Glutamatergic neuron (in vitro differentiated cells): ENCODE results near the gene PDHX. TPM values are rescaled to one million over a fixed set of nuclear protein-coding genes. Genes with fewer than 3 reads are reported as not detected.

Experiments
- DNase-seq: peaks from one replicate; pipeline ENCODE4 v3.0.0; 2022
- H3K27ac Mint-ChIP-seq: one replicate; pipeline ENCODE4 v1.8.0; 2020; ENCODE audit warnings: mild to moderate bottlenecking, mixed read lengths, inconsistent platforms; ENCODE audit not compliant: unreplicated experiment
- H3K27me3 Mint-ChIP-seq: one replicate; pipeline ENCODE4 v1.8.0; 2020; ENCODE audit warnings: mild to moderate bottlenecking, moderate library complexity, mixed read lengths, inconsistent platforms; ENCODE audit not compliant: unreplicated experiment
- H3K36me3 Mint-ChIP-seq: one replicate; pipeline ENCODE4 v1.8.0; 2020; ENCODE audit warnings: mild to moderate bottlenecking, mixed read lengths, inconsistent platforms; ENCODE audit not compliant: unreplicated experiment
- H3K4me1 Mint-ChIP-seq: one replicate; pipeline ENCODE4 v1.8.0; 2020; ENCODE audit warnings: mild to moderate bottlenecking, low read depth, mixed read lengths, inconsistent platforms; ENCODE audit not compliant: unreplicated experiment
- H3K4me3 Mint-ChIP-seq: one replicate; pipeline ENCODE4 v1.8.0; 2020; ENCODE audit warnings: mild to moderate bottlenecking, mixed read lengths, inconsistent platforms; ENCODE audit not compliant: unreplicated experiment
- H3K9me3 Mint-ChIP-seq: one replicate; pipeline ENCODE4 v1.8.0; 2020; ENCODE audit warnings: mild to moderate bottlenecking, moderate library complexity, mixed read lengths, inconsistent platforms; ENCODE audit not compliant: unreplicated experiment
- CTCF ChIP-seq: fragments of 200-600 bp; sonication (generic); IDR thresholded peaks from one replicate; pipeline ENCODE4 v1.5.0; 2021; ENCODE audit not compliant: partially characterized antibody, unreplicated experiment
- total RNA-seq: library from RNA; stranded (reverse); fragmentation: NEBNext Ultra II Directional; extraction: Animal tissue kit (Norgen Biotek cat#: 25700); gene quantifications from one replicate; pipeline ENCODE4 v1.2.1, GENCODE V29; 2021; ENCODE audit not compliant: unreplicated experiment

The PDHX gene
- total RNA-seq, 1 donor from 2014 or later = 46.5 TPM

GRCh38 chr11:35029979-35030682 lies 113.7 kb downstream of the PDHX start:
- TF ChIP-seq CTCF = no peak
- peaks cover under 1% of the 10 kb centered on the region for H3K36me3 Mint-ChIP-seq
- peaks cover under 1% of the 10 kb centered on the region for H3K9me3 Mint-ChIP-seq
- no peaks in the 10 kb centered on the region for H3K4me1 Mint-ChIP-seq
- DNase-seq = no peak
- H3K4me3 Mint-ChIP-seq = no peak overlapping the region
- H3K27ac Mint-ChIP-seq = no peak overlapping the region
- peaks cover 1% of the 10 kb centered on the region for H3K27me3 Mint-ChIP-seq

GRCh38 chr11:35030716-35031213 lies 114.3 kb downstream of the PDHX start:
- no peak for TF ChIP-seq CTCF
- Mint-ChIP-seq H3K27ac (no peak overlapping the region), H3K4me3 (no peak overlapping the region), H3K27me3 (peaks cover 1% of the 10 kb centered on the region), H3K4me1 (no peaks in the 10 kb centered on the region), H3K36me3 (no peaks in the 10 kb centered on the region), H3K9me3 (peaks cover 4% of the 10 kb centered on the region)
- DNase-seq = no peak

GRCh38 chr11:35031346-35031745 lies 114.9 kb downstream of the PDHX start:
- TF ChIP-seq CTCF = no peak
- Mint-ChIP-seq H3K27me3 (no peaks in the 10 kb centered on the region), H3K4me1 (no peaks in the 10 kb centered on the region), H3K36me3 (no peaks in the 10 kb centered on the region), H3K4me3 (no peak overlapping the region), H3K27ac (no peak overlapping the region), H3K9me3 (peaks cover 4% of the 10 kb centered on the region)
- DNase-seq = no peak

GRCh38 chr11:35031867-35032266 lies 115.4 kb downstream of the PDHX start:
- Mint-ChIP-seq H3K4me3 (no peak overlapping the region), H3K27me3 (no peaks in the 10 kb centered on the region), H3K36me3 (no peaks in the 10 kb centered on the region), H3K9me3 (peaks cover 4% of the 10 kb centered on the region), H3K27ac (no peak overlapping the region), H3K4me1 (no peaks in the 10 kb centered on the region)
- TF ChIP-seq CTCF = no peak
- DNase-seq = no peak

GRCh38 chr11:35033011-35033410 lies 116.6 kb downstream of the PDHX start:
- Mint-ChIP-seq H3K4me1 (no peaks in the 10 kb centered on the region), H3K27me3 (no peaks in the 10 kb centered on the region), H3K4me3 (no peak overlapping the region), H3K27ac (no peak overlapping the region), H3K9me3 (peaks cover 4% of the 10 kb centered on the region), H3K36me3 (no peaks in the 10 kb centered on the region)
- no peak for TF ChIP-seq CTCF
- no peak for DNase-seq
